ENCODE results near the gene MOB1A. TPM values are rescaled to one million over a fixed set of nuclear protein-coding genes. Genes with fewer than 3 reads are reported as not detected.
A peak's percentile ranks its signal among the peaks of the same experiment; 100 is the strongest.
"Not testable (repeated sequence)": the region's sequence is repeated elsewhere in the genome, so short reads cannot be mapped to it uniquely, and the experiment has no call there.

The MOB1A gene
- total and polyA plus RNA-seq, 8 donors, result 7.8 to 53.3 (median 20.1) TPM

GRCh38 chr2:74197049-74197448 lies 18.4 kb upstream of the MOB1A start:
- no peaks in the 10 kb centered on the region for H3K27me3 ChIP-seq
- peaks cover 6 to 28% (median 22%) of the 10 kb centered on the region in 3 donors for H3K4me1 ChIP-seq
- TF ChIP-seq, protein P1, sequence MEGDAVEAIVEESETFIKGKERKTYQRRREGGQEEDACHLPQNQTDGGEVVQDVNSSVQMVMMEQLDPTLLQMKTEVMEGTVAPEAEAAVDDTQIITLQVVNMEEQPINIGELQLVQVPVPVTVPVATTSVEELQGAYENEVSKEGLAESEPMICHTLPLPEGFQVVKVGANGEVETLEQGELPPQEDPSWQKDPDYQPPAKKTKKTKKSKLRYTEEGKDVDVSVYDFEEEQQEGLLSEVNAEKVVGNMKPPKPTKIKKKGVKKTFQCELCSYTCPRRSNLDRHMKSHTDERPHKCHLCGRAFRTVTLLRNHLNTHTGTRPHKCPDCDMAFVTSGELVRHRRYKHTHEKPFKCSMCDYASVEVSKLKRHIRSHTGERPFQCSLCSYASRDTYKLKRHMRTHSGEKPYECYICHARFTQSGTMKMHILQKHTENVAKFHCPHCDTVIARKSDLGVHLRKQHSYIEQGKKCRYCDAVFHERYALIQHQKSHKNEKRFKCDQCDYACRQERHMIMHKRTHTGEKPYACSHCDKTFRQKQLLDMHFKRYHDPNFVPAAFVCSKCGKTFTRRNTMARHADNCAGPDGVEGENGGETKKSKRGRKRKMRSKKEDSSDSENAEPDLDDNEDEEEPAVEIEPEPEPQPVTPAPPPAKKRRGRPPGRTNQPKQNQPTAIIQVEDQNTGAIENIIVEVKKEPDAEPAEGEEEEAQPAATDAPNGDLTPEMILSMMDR (IDR thresholded peaks at IDR 0.05), result no peak
- no peak for ATAC-seq
- no peak overlapping the region for H3K4me3 ChIP-seq
- no peak for FAIRE-seq
- no peak for DNase-seq
- H3K27ac ChIP-seq, result no peak overlapping the region
- WGBS, 2 donors, result 54 to 55% methylated on average over 4 of the region's 4 CpGs
- intact Hi-C loops (cut with DNase I), result no loop called here
- no peaks in the 10 kb centered on the region for H3K9me3 ChIP-seq
- no peaks in the 10 kb centered on the region for H3K36me3 ChIP-seq

GRCh38 chr2:74194799-74195198 lies 16.1 kb upstream of the MOB1A start:
- intact Hi-C loops (cut with DNase I), result no loop called here
- no peak for FAIRE-seq

GRCh38 chr2:74191596-74192380 lies 13.1 kb upstream of the MOB1A start:
- Histone ChIP-seq H3K4me3 (no peak overlapping the region), H3K27ac (peak overlapping the region in 2 of 4 donors; percentile 31 to 41), H3K9me3 (no peaks in the 10 kb centered on the region), H3K4me1 (peaks cover 0 to 12% (median 6%) of the 10 kb centered on the region in 3 donors), H3K36me3 (no peaks in the 10 kb centered on the region), H3K27me3 (no peaks in the 10 kb centered on the region)
- ATAC-seq, result peak; percentile 57 to 88 (median 77)
- intact Hi-C loops (cut with DNase I), result no loop called here
- DNase-seq, result peak in 4 of 6 donors; percentile 32 to 63 (median 48)
- 53% methylated on average over 6 of the region's 6 CpGs for WGBS, 2 donors
- TF ChIP-seq, protein P1 (IDR thresholded peaks at IDR 0.05), result no peak
- no peak for FAIRE-seq

More at GRCh38 chr2:74194799-74195198, 16.1 kb upstream of the MOB1A start:
- peaks cover 2 to 12% (median 8%) of the 10 kb centered on the region in 3 donors for H3K4me1 ChIP-seq
- TF ChIP-seq, protein P1 (IDR thresholded peaks at IDR 0.05), result no peak
- DNase-seq (no peak), ATAC-seq (no peak)
- H3K27me3 ChIP-seq, result no peaks in the 10 kb centered on the region
- 57 to 82% methylated on average over 1 of the region's 1 CpG for WGBS, 2 donors
- H3K27ac ChIP-seq, result no peak overlapping the region
- no peaks in the 10 kb centered on the region for H3K9me3 ChIP-seq
- no peaks in the 10 kb centered on the region for H3K36me3 ChIP-seq
- no peak overlapping the region for H3K4me3 ChIP-seq

GRCh38 chr2:74188696-74189095 lies 10.0 kb upstream of the MOB1A start:
- no peaks in the 10 kb centered on the region for H3K27me3 ChIP-seq
- no peaks in the 10 kb centered on the region for H3K36me3 ChIP-seq
- H3K4me1 ChIP-seq, result peaks cover 0 to 12% (median 6%) of the 10 kb centered on the region in 3 donors
- H3K27ac ChIP-seq, result no peak overlapping the region
- TF ChIP-seq, protein P1 (IDR thresholded peaks at IDR 0.05), result no peak
- FAIRE-seq (no peak), ATAC-seq (no peak), DNase-seq (no peak)
- WGBS, 2 donors, result 95 to 100% methylated on average over 3 of the region's 3 CpGs
- no peak overlapping the region for H3K4me3 ChIP-seq
- intact Hi-C loops (cut with DNase I), result no loop called here
- H3K9me3 ChIP-seq, result no peaks in the 10 kb centered on the region

- H3K27me3 ChIP-seq, result no peaks in the 10 kb centered on the region
- ATAC-seq, result peak in 1 of 4 donors; percentile 8
- H3K36me3 ChIP-seq, result no peaks in the 10 kb centered on the region
- no peak for FAIRE-seq
- peaks cover 0 to 12% (median 6%) of the 10 kb centered on the region in 3 donors for H3K4me1 ChIP-seq
- TF ChIP-seq, protein P1 (IDR thresholded peaks at IDR 0.05), result no peak
- DNase-seq, result no peak
- no peaks in the 10 kb centered on the region for H3K9me3 ChIP-seq
- intact Hi-C loops (cut with DNase I), result no loop called here
- no peak overlapping the region for H3K27ac ChIP-seq
- H3K4me3 ChIP-seq, result no peak overlapping the region
- WGBS, 2 donors, result 86 to 91% methylated on average over 6 of the region's 6 CpGs
Measured at GRCh38 chr2:74188018-74188601, 9.4 kb upstream of the MOB1A start.

GRCh38 chr2:74186706-74187105 lies 8.0 kb upstream of the MOB1A start:
- H3K4me1 ChIP-seq; DNase-seq; H3K36me3 ChIP-seq; H3K4me3 ChIP-seq; H3K27me3 ChIP-seq; intact Hi-C loops (cut with DNase I); H3K9me3 ChIP-seq; FAIRE-seq; ATAC-seq: not testable (repeated sequence)
- 92 to 97% methylated on average over 15 of the region's 15 CpGs for WGBS, 2 donors
- H3K27ac ChIP-seq, result peak overlapping the region in 1 of 4 donors; percentile 30

Data from pancreas (tissue), 10 donors.